GM12878 (cell line): ENCODE measurements around the gene ATP6V1C2. TPM values are rescaled to one million over a fixed set of nuclear protein-coding genes. Genes with fewer than 3 reads are reported as not detected.

ENCODE experiments used
- ATAC-seq: fragments of 200-7000 bp; cut with Tn5 transposase; 3 replicates; pipeline ENCODE4 v1.9.1; 2020; ENCODE audit warnings: mild to moderate bottlenecking, moderate library complexity
- BruUV-seq: library from RNA; stranded (reverse); fragments of 400-500 nt; replicated peaks from 2 replicates; lab custom pipeline; 2021; lab: Mats Ljungman, UMichigan
- CTCF ChIA-PET: fragments of 300-600 bp; sonication (Branson Sonifier 250); formaldehyde crosslinking; extraction: SDS; loops from one replicate; lab custom pipeline; 2021; ENCODE audit warnings: inconsistent platforms; lab: Yijun Ruan, JAX
- POLR2A ChIA-PET: fragments of 350-600 bp; formaldehyde crosslinking; extraction: SDS; loops from one replicate; lab custom pipeline; 2021; ENCODE audit warnings: inconsistent platforms; lab: Charles Lee
- RAD21 ChIA-PET: fragments of 300-600 bp; sonication (Branson Sonifier 250); formaldehyde crosslinking; loops from one replicate; lab custom pipeline; 2023; ENCODE audit warnings: antibody characterized with exemption; ENCODE audit not compliant: unreplicated experiment; lab: Charles Lee
- SMC1A ChIA-PET: fragments of 300-600 bp; sonication (Branson Sonifier 250); formaldehyde crosslinking; loops from one replicate; lab custom pipeline; 2023; ENCODE audit not compliant: unreplicated experiment, uncharacterized antibody; lab: Charles Lee
- DNase-seq: peaks from one replicate; pipeline ENCODE4 v3.0.0-alpha.2; 2011; ENCODE audit warnings: low read depth, low spot score
- FAIRE-seq: peaks from 3 replicates; lab custom pipeline; 2011; peaks lifted over from hg19 to GRCh38; lab: Jason Lieb, UNC
- H2AFZ ChIP-seq: 2 replicates; pipeline ENCODE4 v1.6.0; 2011; ENCODE audit warnings: low read depth, low read length, control low read depth; ENCODE audit not compliant: control insufficient read depth
- H3K27ac ChIP-seq: 2 replicates; pipeline ENCODE4 v1.5.1; 2011; ENCODE audit warnings: control low read depth; ENCODE audit not compliant: control insufficient read depth, insufficient read depth
- H3K27me3 ChIP-seq, 2 experiments: replicated peaks in 1 of 2; 2 replicates each; pipeline versions ENCODE4 v1.6.0 to v1.6.1; 2011; ENCODE audit warnings: low read length in 1 of 2; ENCODE audit not compliant: control insufficient read depth in 2 of 2, insufficient read depth in 2 of 2
- H3K36me3 ChIP-seq, 2 experiments: 2 replicates each; pipeline ENCODE4 v1.5.1; 2011; ENCODE audit warnings: low read length in 1 of 2; ENCODE audit not compliant: control insufficient read depth in 2 of 2, insufficient read depth in 2 of 2
- H3K4me1 ChIP-seq: 2 replicates; pipeline ENCODE4 v1.6.1; 2011; ENCODE audit warnings: mild to moderate bottlenecking, low read length, moderate library complexity, mixed read lengths; ENCODE audit not compliant: control insufficient read depth, insufficient read depth
- H3K4me2 ChIP-seq: 2 replicates; pipeline ENCODE4 v1.6.0; 2011; ENCODE audit warnings: control low read depth; ENCODE audit not compliant: control insufficient read depth, insufficient read depth
- H3K4me3 ChIP-seq: fragments of 200-600 bp; sonication (generic); 2 replicates; pipeline ENCODE4 v1.5.1; 2016
- H3K79me2 ChIP-seq: 2 replicates; pipeline ENCODE4 v1.6.0; 2011; ENCODE audit warnings: low read length; ENCODE audit not compliant: control insufficient read depth, insufficient read depth
- H3K9ac ChIP-seq: 2 replicates; pipeline ENCODE4 v1.8.0; 2011; ENCODE audit warnings: low read length, control low read depth, mixed read lengths; ENCODE audit not compliant: control insufficient read depth, insufficient read depth
- H3K9me3 ChIP-seq: replicated peaks from 3 replicates; pipeline ENCODE4 v1.5.1; 2011; ENCODE audit warnings: mild to moderate bottlenecking, low read length; ENCODE audit not compliant: control insufficient read depth, insufficient read depth
- H4K20me1 ChIP-seq: 2 replicates; pipeline ENCODE4 v1.6.0; 2011; ENCODE audit not compliant: control insufficient read depth, insufficient read depth
- JUNB ChIP-seq: IDR thresholded peaks from 2 replicates; pipeline ENCODE4 v1.6.1; 2016; ENCODE audit warnings: antibody characterized with exemption, mild to moderate bottlenecking
- POLR2A ChIP-seq: IDR thresholded peaks from 2 replicates; pipeline ENCODE4 v1.6.1; 2011; ENCODE audit warnings: low read depth, mild to moderate bottlenecking, low read length
- POLR2AphosphoS5 ChIP-seq: IDR thresholded peaks from 2 replicates; pipeline ENCODE4 v1.6.1; 2011; ENCODE audit warnings: mild to moderate bottlenecking, low read length, inconsistent platforms
- SIN3A ChIP-seq: IDR thresholded peaks from 2 replicates; pipeline ENCODE4 v1.6.1; 2012; ENCODE audit warnings: low read depth, low read length, improper control_type of control experiment
- ZSCAN29 ChIP-seq: fragments of 450-650 bp; IDR thresholded peaks from 2 replicates; pipeline ENCODE4 v1.6.1; 2017; ENCODE audit warnings: mild to moderate bottlenecking, moderate library complexity
- WGBS: methylation state at CpG from one replicate; pipeline ENCODE4 v1.1.6; 2016; ENCODE audit warnings: low lambda C conversion rate; ENCODE audit not compliant: insufficient replicate concordance, insufficient coverage; ENCODE audit errors: missing lambda C conversion rate; 5-methylcytosine and 5-hydroxymethylcytosine counted together
- in situ Hi-C: fragments of 300-500 bp; cut with MboI; formaldehyde crosslinking; loops from 9 replicates; pipeline ENCODE4 v1.14.3; 2018; ENCODE audit warnings: mixed read lengths
- intact Hi-C: fragments of 100-400 bp; cut with micrococcal nuclease; formaldehyde crosslinking; loops from one replicate; pipeline ENCODE4 v1.14.2; 2022; ENCODE audit not compliant: unreplicated experiment
- polyA plus RNA-seq, 11 experiments: library from polyadenylated mRNA; depleted of rRNA in 4 of 11; unstranded in 6 of 11; stranded (reverse) in 5 of 11; fragments of >200 nt; fragmentation: Nextera tagmentation in 4 of 11; fragmentation: Illumina TruSeq in 1 of 11; extraction: Ambion mirVana in 4 of 11; extraction: Trizol in 1 of 11; gene quantifications; 1 replicate in 1 of 11; 2 replicates in 10 of 11; pipeline versions ENCODE4 v1.2.1 to v1.2.3, GENCODE V29; 2011 to 2016; ENCODE audit warnings: inconsistent platforms in 2 of 11, missing spikeins in 2 of 11, low read depth in 1 of 11
- total RNA-seq, 4 experiments: library from RNA; depleted of rRNA in 3 of 4; stranded (reverse); fragments of >200 nt in 3 of 4; fragmentation: Illumina TruSeq in 1 of 4; extraction: Trizol in 1 of 4; gene quantifications; 2 replicates each; pipeline versions ENCODE4 v1.2.1 to v1.2.3, GENCODE V29; 2013 to 2021
- TF ChIP-seq, protein P1 (sequence below): fragments of 150-350 bp; IDR thresholded peaks from 2 replicates; pipeline ENCODE4 v1.6.1; 2016; ENCODE audit warnings: low read depth, low read length
- TF ChIP-seq, protein P2 (sequence below): IDR thresholded peaks from 2 replicates; pipeline ENCODE4 v1.6.1; 2012; ENCODE audit warnings: low read depth, low read length, improper control_type of control experiment

Gene ATP6V1C2
- total and polyA plus RNA-seq, 10 of the 15 experiments (the other 5 are each of a cell fraction or from before 2014, with no cell fraction given), result 0.04 to 1.5 (median 0.24) TPM; not detected in 1

DNA sequence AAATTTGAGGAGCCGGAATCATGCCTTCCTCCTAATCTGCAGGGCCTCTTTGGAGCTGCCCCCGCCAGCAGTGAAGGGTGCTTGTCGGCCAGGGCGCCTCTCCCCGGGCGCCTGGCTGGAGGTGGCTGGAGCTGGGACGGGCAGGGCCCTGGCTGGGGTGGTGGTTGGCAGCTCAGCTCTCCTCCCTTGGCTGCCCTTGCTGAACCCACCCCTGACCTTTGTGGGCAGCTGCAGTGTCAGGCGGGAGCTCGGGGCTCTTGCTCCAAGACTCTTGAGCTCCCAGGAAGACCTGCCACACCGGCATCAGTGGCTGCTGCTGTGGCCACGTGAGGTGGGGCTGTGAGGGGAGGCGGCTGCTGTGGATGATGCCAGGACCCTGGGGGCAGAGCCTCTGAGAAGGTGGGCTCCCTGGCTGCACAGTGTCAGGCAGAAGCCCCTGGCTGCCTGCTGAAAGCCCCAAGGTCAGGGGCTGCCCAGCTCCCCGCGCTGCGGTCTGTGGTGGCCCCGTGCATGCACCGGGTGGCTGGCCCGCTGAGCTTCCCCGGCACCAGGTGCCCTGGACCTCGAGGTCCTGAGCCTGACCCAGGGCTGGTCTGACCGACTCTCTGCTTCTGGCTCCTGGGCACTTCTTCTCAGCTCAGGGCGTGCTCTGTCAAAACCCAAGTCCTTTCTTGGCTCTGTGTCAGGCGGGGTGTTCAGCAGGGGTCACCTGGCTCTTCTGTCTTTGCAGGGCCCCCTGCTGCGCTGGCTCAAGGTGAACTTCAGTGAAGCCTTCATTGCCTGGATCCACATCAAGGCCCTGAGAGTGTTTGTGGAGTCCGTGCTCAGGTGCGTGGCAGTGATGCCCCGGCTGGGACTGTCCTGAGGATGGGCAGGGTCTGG lies 56.7 kb downstream of the ATP6V1C2 start:
- no peak for ATAC-seq
- POLR2A ChIA-PET, result no interaction called here
- no peak for FAIRE-seq
- intact Hi-C loops (no loop called here), in situ Hi-C loops (no loop called here)
- DNase-seq, result no peak
- CTCF ChIA-PET, result no interaction called here
- H3K27ac ChIP-seq, result no peak overlapping the region
- no peaks in the 10 kb centered on the region for H3K9me3 ChIP-seq
- no peak overlapping the region for H3K9ac ChIP-seq
- no peak overlapping the region for H3K4me2 ChIP-seq
- H3K27me3 ChIP-seq, result no peaks in the 10 kb centered on the region
- no peaks in the 10 kb centered on the region for H3K4me1 ChIP-seq
- SMC1A ChIA-PET, result no interaction called here
- no peak overlapping the region for H2AFZ ChIP-seq
- no peaks in the 10 kb centered on the region for H4K20me1 ChIP-seq
- peaks cover 21 to 29% of the 10 kb centered on the region in 2 experiments for H3K36me3 ChIP-seq
- no TSS peak for BruUV-seq
- WGBS, result 87% methylated on average over 27 of the region's 27 CpGs
- no peaks in the 10 kb centered on the region for H3K79me2 ChIP-seq
- RAD21 ChIA-PET, result no interaction called here
- H3K4me3 ChIP-seq, result no peak overlapping the region
- peak; percentile 18; the same call in 1 of the 2 replicates for TF ChIP-seq POLR2A
- TF ChIP-seq JUNB, result no peak

DNA sequence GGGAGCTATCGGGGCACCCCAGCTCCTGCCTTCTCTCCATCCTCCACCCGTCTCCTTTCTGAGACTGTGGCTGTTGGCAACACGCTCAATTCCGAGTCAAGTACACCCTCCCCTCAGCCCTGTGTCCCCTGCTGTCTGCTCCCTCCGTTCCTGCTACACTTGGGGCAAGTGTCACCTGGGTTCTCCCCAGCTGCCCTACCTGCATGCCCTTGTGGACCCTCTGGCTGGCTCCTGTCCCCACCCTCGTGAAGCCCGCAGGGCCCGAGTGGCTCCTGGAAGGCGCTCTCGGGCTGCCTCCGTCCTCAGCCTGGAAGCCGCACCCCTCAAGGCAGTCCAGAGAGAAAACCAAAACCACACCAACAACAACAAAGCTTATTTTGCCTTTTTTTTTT lies 57.3 kb downstream of the ATP6V1C2 start:
- BruUV-seq, result no TSS peak
- ChIA-PET POLR2A (no interaction called here), RAD21 (no interaction called here), SMC1A (no interaction called here), CTCF (no interaction called here)
- no peak overlapping the region for H2AFZ ChIP-seq
- FAIRE-seq (no peak), DNase-seq (no peak), ATAC-seq (no peak)
- no peak overlapping the region for H3K27ac ChIP-seq
- TF ChIP-seq, protein P1, sequence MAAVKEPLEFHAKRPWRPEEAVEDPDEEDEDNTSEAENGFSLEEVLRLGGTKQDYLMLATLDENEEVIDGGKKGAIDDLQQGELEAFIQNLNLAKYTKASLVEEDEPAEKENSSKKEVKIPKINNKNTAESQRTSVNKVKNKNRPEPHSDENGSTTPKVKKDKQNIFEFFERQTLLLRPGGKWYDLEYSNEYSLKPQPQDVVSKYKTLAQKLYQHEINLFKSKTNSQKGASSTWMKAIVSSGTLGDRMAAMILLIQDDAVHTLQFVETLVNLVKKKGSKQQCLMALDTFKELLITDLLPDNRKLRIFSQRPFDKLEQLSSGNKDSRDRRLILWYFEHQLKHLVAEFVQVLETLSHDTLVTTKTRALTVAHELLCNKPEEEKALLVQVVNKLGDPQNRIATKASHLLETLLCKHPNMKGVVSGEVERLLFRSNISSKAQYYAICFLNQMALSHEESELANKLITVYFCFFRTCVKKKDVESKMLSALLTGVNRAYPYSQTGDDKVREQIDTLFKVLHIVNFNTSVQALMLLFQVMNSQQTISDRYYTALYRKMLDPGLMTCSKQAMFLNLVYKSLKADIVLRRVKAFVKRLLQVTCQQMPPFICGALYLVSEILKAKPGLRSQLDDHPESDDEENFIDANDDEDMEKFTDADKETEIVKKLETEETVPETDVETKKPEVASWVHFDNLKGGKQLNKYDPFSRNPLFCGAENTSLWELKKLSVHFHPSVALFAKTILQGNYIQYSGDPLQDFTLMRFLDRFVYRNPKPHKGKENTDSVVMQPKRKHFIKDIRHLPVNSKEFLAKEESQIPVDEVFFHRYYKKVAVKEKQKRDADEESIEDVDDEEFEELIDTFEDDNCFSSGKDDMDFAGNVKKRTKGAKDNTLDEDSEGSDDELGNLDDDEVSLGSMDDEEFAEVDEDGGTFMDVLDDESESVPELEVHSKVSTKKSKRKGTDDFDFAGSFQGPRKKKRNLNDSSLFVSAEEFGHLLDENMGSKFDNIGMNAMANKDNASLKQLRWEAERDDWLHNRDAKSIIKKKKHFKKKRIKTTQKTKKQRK, result no peak
- TF ChIP-seq ZSCAN29 (no peak), SIN3A (no peak), POLR2AphosphoS5 (no peak)
- TF ChIP-seq, protein P2, sequence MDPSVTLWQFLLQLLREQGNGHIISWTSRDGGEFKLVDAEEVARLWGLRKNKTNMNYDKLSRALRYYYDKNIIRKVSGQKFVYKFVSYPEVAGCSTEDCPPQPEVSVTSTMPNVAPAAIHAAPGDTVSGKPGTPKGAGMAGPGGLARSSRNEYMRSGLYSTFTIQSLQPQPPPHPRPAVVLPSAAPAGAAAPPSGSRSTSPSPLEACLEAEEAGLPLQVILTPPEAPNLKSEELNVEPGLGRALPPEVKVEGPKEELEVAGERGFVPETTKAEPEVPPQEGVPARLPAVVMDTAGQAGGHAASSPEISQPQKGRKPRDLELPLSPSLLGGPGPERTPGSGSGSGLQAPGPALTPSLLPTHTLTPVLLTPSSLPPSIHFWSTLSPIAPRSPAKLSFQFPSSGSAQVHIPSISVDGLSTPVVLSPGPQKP, result no peak
- H3K27me3 ChIP-seq, result no peaks in the 10 kb centered on the region
- intact Hi-C loops (no loop called here), in situ Hi-C loops (no loop called here)
- no peaks in the 10 kb centered on the region for H4K20me1 ChIP-seq
- H3K4me2 ChIP-seq, result no peak overlapping the region
- WGBS, result 88% methylated on average over 11 of the region's 12 CpGs
- peaks cover 21 to 35% of the 10 kb centered on the region in 2 experiments for H3K36me3 ChIP-seq
- no peak overlapping the region for H3K4me3 ChIP-seq
- H3K4me1 ChIP-seq, result no peaks in the 10 kb centered on the region
- H3K9ac ChIP-seq, result no peak overlapping the region
- no peaks in the 10 kb centered on the region for H3K9me3 ChIP-seq
- H3K79me2 ChIP-seq, result no peaks in the 10 kb centered on the region
